H1 (cell line): Measurements from ENCODE around the gene ZNF587B. TPM values are rescaled to one million over a fixed set of nuclear protein-coding genes. Genes with fewer than 3 reads are reported as not detected.

Source experiments
- CTCF ChIA-PET: fragments of 300-600 bp; sonication (Branson Sonifier 250); formaldehyde crosslinking; loops from one replicate; lab custom pipeline; 2021; ENCODE audit not compliant: partially characterized antibody; lab: Charles Lee
- POLR2A ChIA-PET: fragments of 300-600 bp; sonication (Branson Sonifier 250); formaldehyde crosslinking; loops from one replicate; lab custom pipeline; 2021; ENCODE audit warnings: inconsistent platforms; ENCODE audit not compliant: partially characterized antibody; lab: Charles Lee
- DNase-seq, 2 experiments: peaks; one replicate each; pipeline versions ENCODE4 v3.0.0 to v3.0.0-alpha.2; 2010 to 2022; ENCODE audit warnings: low spot score in 2 of 2, low read depth in 1 of 2, mixed read lengths in 1 of 2
- FAIRE-seq: peaks from 2 replicates; lab custom pipeline; 2011; peaks lifted over from hg19 to GRCh38; lab: Jason Lieb, UNC
- H2AFZ ChIP-seq: 2 replicates; pipeline ENCODE4 v1.8.1; 2012; ENCODE audit warnings: low read length, inconsistent platforms
- H2AK5ac ChIP-seq: 2 replicates; pipeline ENCODE4 v1.6.1; 2013; ENCODE audit warnings: low read depth, low read length
- H2BK120ac ChIP-seq: replicated peaks from 2 replicates; pipeline ENCODE3; 2013; ENCODE audit warnings: low read depth, low read length, inconsistent platforms
- H2BK12ac ChIP-seq: 2 replicates; pipeline ENCODE4 v1.6.1; 2013; ENCODE audit warnings: low read depth, low read length
- H2BK15ac ChIP-seq: 2 replicates; pipeline ENCODE4 v1.6.1; 2013; ENCODE audit warnings: low read length
- H2BK20ac ChIP-seq: 2 replicates; pipeline ENCODE4 v1.6.1; 2013; ENCODE audit warnings: low read length
- H2BK5ac ChIP-seq: 2 replicates; pipeline ENCODE4 v1.6.1; 2013; ENCODE audit warnings: low read depth, low read length
- H3K14ac ChIP-seq: 2 replicates; pipeline ENCODE4 v1.6.1; 2013; ENCODE audit warnings: inconsistent platforms; ENCODE audit not compliant: insufficient read length
- H3K18ac ChIP-seq: 2 replicates; pipeline ENCODE4 v1.6.1; 2013; ENCODE audit warnings: low read length; ENCODE audit errors: extremely low read depth
- H3K23ac ChIP-seq: 2 replicates; pipeline ENCODE4 v1.6.1; 2013; ENCODE audit warnings: inconsistent platforms; ENCODE audit not compliant: insufficient read length
- H3K23me2 ChIP-seq: 2 replicates; pipeline ENCODE4 v1.6.1; 2013; ENCODE audit warnings: low read depth, low read length
- H3K27ac ChIP-seq: 2 replicates; pipeline ENCODE4 v1.6.1; 2011; ENCODE audit warnings: low read depth, low read length, inconsistent platforms
- H3K27me3 ChIP-seq, 4 experiments: replicated peaks in 1 of 4; 1 replicate in 1 of 4; 2 replicates in 3 of 4; pipeline versions ENCODE4 v1.6.1 to v1.8.1; 2011 to 2013; ENCODE audit warnings: low read length in 3 of 4, mild to moderate bottlenecking in 3 of 4, inconsistent platforms in 2 of 4, mixed read lengths in 2 of 4, moderate library complexity in 1 of 4; ENCODE audit not compliant: control insufficient read depth in 3 of 4, insufficient read depth in 3 of 4; ENCODE audit errors: extremely low read depth in 1 of 4
- H3K36me3 ChIP-seq, 4 experiments: 2 replicates each; pipeline versions ENCODE4 v1.6.1 to v1.8.1; 2011 to 2013; ENCODE audit warnings: mild to moderate bottlenecking in 4 of 4, low read length in 3 of 4, moderate library complexity in 2 of 4, control low read depth in 1 of 4, inconsistent platforms in 1 of 4; ENCODE audit not compliant: insufficient read depth in 4 of 4, control insufficient read depth in 2 of 4
- H3K4ac ChIP-seq: replicated peaks from 2 replicates; pipeline ENCODE3; 2013; ENCODE audit warnings: low read length, low read depth, mixed read lengths, inconsistent platforms; ENCODE audit not compliant: insufficient read length
- H3K4me1 ChIP-seq, 4 experiments: replicated peaks in 1 of 4; 1 replicate in 1 of 4; 2 replicates in 3 of 4; pipeline versions ENCODE4 v1.6.1 to v1.8.1; 2011 to 2013; ENCODE audit warnings: low read length in 3 of 4, inconsistent platforms in 2 of 4, mixed read lengths in 1 of 4; ENCODE audit not compliant: insufficient read depth in 4 of 4, control insufficient read depth in 3 of 4
- H3K4me2 ChIP-seq, 2 experiments: 2 replicates each; pipeline versions ENCODE4 v1.6.1 to v1.8.1; 2011 to 2013; ENCODE audit warnings: low read depth in 2 of 2, low read length in 2 of 2, control low read depth in 1 of 2, inconsistent platforms in 1 of 2, mild to moderate bottlenecking in 1 of 2; ENCODE audit not compliant: insufficient read depth in 1 of 2
- H3K4me3 ChIP-seq, 4 experiments: fragments of 200-600, 300-600 bp in 1 of 4; sonication (generic), shearing (Covaris generic), sonication (Bioruptor Twin) in 1 of 4; 2 replicates each; pipeline versions ENCODE4 v1.5.1 to v1.8.1; 2011 to 2016; ENCODE audit warnings: low read length in 4 of 4, low read depth in 3 of 4, control low read depth in 2 of 4, inconsistent platforms in 2 of 4, mild to moderate bottlenecking in 2 of 4, mixed read lengths in 1 of 4, moderate library complexity in 1 of 4; ENCODE audit not compliant: insufficient read depth in 2 of 4; ENCODE audit errors: extremely low read depth in 1 of 4
- H3K56ac ChIP-seq: replicated peaks from 2 replicates; pipeline ENCODE3; 2013; ENCODE audit warnings: low read depth, mild to moderate bottlenecking, mixed read lengths, low read length, inconsistent platforms; ENCODE audit not compliant: insufficient read length
- H3K79me1 ChIP-seq: 2 replicates; pipeline ENCODE4 v1.6.1; 2013; ENCODE audit warnings: low read depth, low read length, control low read depth
- H3K79me2 ChIP-seq, 2 experiments: 2 replicates each; pipeline versions ENCODE4 v1.6.1 to v1.8.1; 2012 to 2013; ENCODE audit warnings: low read length in 2 of 2, mild to moderate bottlenecking in 2 of 2, inconsistent platforms in 1 of 2; ENCODE audit not compliant: insufficient read depth in 2 of 2, control insufficient read depth in 1 of 2
- H3K9ac ChIP-seq, 4 experiments: replicated peaks in 1 of 4; 1 replicate in 1 of 4; 2 replicates in 3 of 4; pipeline versions ENCODE4 v1.6.1 to v1.8.1; 2011 to 2013; ENCODE audit warnings: low read depth in 3 of 4, low read length in 3 of 4, control low read depth in 2 of 4, mild to moderate bottlenecking in 2 of 4, moderate library complexity in 2 of 4, inconsistent platforms in 1 of 4; ENCODE audit errors: extremely low read depth in 1 of 4
- H3K9me3 ChIP-seq, 2 experiments: 2 replicates each; pipeline versions ENCODE4 v1.6.1 to v1.8.1; 2012 to 2013; ENCODE audit warnings: mild to moderate bottlenecking in 2 of 2, moderate library complexity in 2 of 2, control low read depth in 1 of 2, inconsistent platforms in 1 of 2, low read depth in 1 of 2, low read length in 1 of 2, mixed read lengths in 1 of 2; ENCODE audit not compliant: insufficient read depth in 2 of 2
- H4K20me1 ChIP-seq, 2 experiments: replicated peaks in 1 of 2; 2 replicates each; pipeline versions ENCODE3 to v1.8.1; 2011 to 2013; ENCODE audit warnings: inconsistent platforms in 2 of 2, low read length in 2 of 2, mild to moderate bottlenecking in 1 of 2; ENCODE audit not compliant: insufficient read depth in 2 of 2, control insufficient read depth in 1 of 2
- H4K5ac ChIP-seq: 2 replicates; pipeline ENCODE4 v1.6.1; 2013; ENCODE audit warnings: low read length, low read depth, mixed read lengths, inconsistent platforms; ENCODE audit not compliant: insufficient read length
- H4K8ac ChIP-seq: 2 replicates; pipeline ENCODE4 v1.8.0; 2013; ENCODE audit warnings: mild to moderate bottlenecking, moderate library complexity, low read length, inconsistent platforms; ENCODE audit not compliant: insufficient read depth; ENCODE audit errors: extremely low read depth
- H4K91ac ChIP-seq: replicated peaks from 2 replicates; pipeline ENCODE3; 2013; ENCODE audit warnings: low read length, mixed read lengths, inconsistent platforms; ENCODE audit not compliant: insufficient read length
- ASH2L ChIP-seq: fragments of 200-600, 300-600 bp; sonication (generic); IDR thresholded peaks from one replicate; pipeline ENCODE4 v1.7.1; 2017; ENCODE audit warnings: low read length
- BRCA1 ChIP-seq: IDR thresholded peaks from 2 replicates; pipeline ENCODE4 v1.6.1; 2012; ENCODE audit warnings: low read depth, low read length, improper control_type of control experiment
- CHD1 ChIP-seq: IDR thresholded peaks from 2 replicates; pipeline ENCODE4 v1.6.1; 2012; ENCODE audit warnings: low read depth, low read length, improper control_type of control experiment
- FOSL1 ChIP-seq: IDR thresholded peaks from 2 replicates; pipeline ENCODE4 v1.6.1; 2011; ENCODE audit warnings: mild to moderate bottlenecking, low read depth, low read length, moderate library complexity; ENCODE audit not compliant: insufficient read depth
- HDAC2 ChIP-seq, 2 experiments: fragments of 300-600 bp in 1 of 2; sonication (generic) in 1 of 2; IDR thresholded peaks; 2 replicates each; pipeline ENCODE4 v1.6.1; 2011 to 2012; ENCODE audit warnings: low read depth in 2 of 2, low read length in 2 of 2, mild to moderate bottlenecking in 2 of 2, moderate library complexity in 2 of 2, borderline replicate concordance in 1 of 2, inconsistent platforms in 1 of 2
- NRF1 ChIP-seq: IDR thresholded peaks from 2 replicates; pipeline ENCODE4 v1.6.1; 2011; ENCODE audit warnings: mild to moderate bottlenecking, low read depth, low read length, improper control_type of control experiment
- RXRA ChIP-seq: IDR thresholded peaks from 2 replicates; pipeline ENCODE4 v1.6.1; 2011; ENCODE audit warnings: low read depth, mild to moderate bottlenecking, low read length, moderate library complexity; ENCODE audit not compliant: insufficient read depth
- WGBS, 2 experiments: shearing (Covaris generic) in 1 of 2; methylation state at CpG; one replicate each; pipeline versions ENCODE4 v1.1.6 to v1.1.7; 2013 to 2015; ENCODE audit warnings: low lambda C conversion rate in 2 of 2, mixed read lengths in 2 of 2, inconsistent platforms in 1 of 2, low coverage in 1 of 2, missing lambda C conversion rate in 1 of 2; ENCODE audit not compliant: insufficient replicate concordance in 2 of 2, insufficient coverage in 1 of 2, insufficient read length in 1 of 2; ENCODE audit errors: extremely low coverage in 1 of 2, missing lambda C conversion rate in 1 of 2; 5-methylcytosine and 5-hydroxymethylcytosine counted together
- polyA plus RNA-seq, 7 experiments: library from polyadenylated mRNA; depleted of rRNA in 3 of 7; stranded (reverse) in 5 of 7; unstranded in 2 of 7; fragments of >200 nt in 5 of 7; fragments of 200-250 nt in 2 of 7; gene quantifications; 1 replicate in 5 of 7; 2 replicates in 1 of 7; 4 replicates in 1 of 7; pipeline versions ENCODE4 v1.2.1 to v1.2.3, GENCODE V29; 2011 to 2013; ENCODE audit warnings: missing spikeins in 2 of 7, mixed read lengths in 2 of 7
- total RNA-seq: library from RNA; stranded (reverse); fragmentation: NEBNext Ultra II Directional; extraction: Animal tissue kit (Norgen Biotek cat#: 25700); gene quantifications from 2 replicates; pipeline ENCODE4 v1.2.1, GENCODE V29; 2021
- TF ChIP-seq, protein P1 (sequence below), 3 experiments: IDR thresholded peaks; 1 replicate in 2 of 3; 2 replicates in 1 of 3; pipeline versions ENCODE4 v1.5.1 to v1.6.1; 2011; ENCODE audit warnings: low read length in 3 of 3, mild to moderate bottlenecking in 3 of 3, inconsistent platforms in 2 of 3, low read depth in 1 of 3, moderate library complexity in 1 of 3; ENCODE audit not compliant: insufficient read depth in 1 of 3; ENCODE audit errors: control extremely low read depth in 1 of 3

The ZNF587B gene
- total and polyA plus RNA-seq, 2 of the 8 experiments (the other 6 are each of a cell fraction or from before 2014, with no cell fraction given): 13.8 to 60.1 TPM

DNA sequence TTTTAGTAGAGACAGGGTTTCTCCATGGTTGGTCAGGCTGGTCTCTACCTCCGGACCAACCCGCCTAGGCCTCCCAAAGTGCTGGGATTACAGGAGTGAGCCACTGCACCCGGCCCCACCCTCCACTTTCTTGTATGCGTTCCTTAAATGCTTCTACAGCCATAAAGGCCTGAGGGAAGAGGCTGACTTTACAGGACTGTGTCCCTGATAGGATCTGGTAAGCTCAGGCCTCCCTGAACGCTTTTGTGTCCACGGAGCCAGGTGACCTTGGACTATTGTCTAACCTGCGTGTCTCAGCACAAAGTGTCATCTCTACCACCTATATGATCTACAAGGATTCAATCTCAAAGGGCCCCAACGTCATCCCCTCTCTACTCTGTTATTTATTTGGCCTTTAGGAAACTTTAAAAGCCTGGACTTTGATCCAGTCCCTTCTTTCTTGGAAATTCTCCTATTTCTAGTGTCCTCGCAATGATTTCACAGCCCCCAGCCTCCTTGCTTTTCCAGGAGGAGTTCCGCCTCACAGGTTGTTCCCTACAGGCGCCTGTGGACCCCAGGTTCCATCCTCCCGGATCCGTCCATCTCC lies 16.1 kb upstream of the ZNF587B start:
- H2BK12ac ChIP-seq: no peak overlapping the region
- no peak overlapping the region for H4K5ac ChIP-seq
- H4K20me1 ChIP-seq: peaks cover 0 to 6% of the 10 kb centered on the region in 2 experiments
- no peak overlapping the region for H3K56ac ChIP-seq
- H3K79me2 ChIP-seq: peaks cover 0 to 8% of the 10 kb centered on the region in 2 experiments; a peak in 2 of 4 replicates
- no peak overlapping the region for H4K8ac ChIP-seq
- H2AK5ac ChIP-seq: no peak overlapping the region
- peaks cover 4% of the 10 kb centered on the region for H3K23me2 ChIP-seq
- H2BK20ac ChIP-seq: no peak overlapping the region
- H3K27ac ChIP-seq: no peak overlapping the region; the same call in 1 of the 2 replicates
- POLR2A ChIA-PET: interaction anchor here (0.7 to 3.5 kb wide), 5 partner anchors 9 to 105 kb away, joined by 3 to 36 read pairs (median 6); partner anchors contain the start of genes ZNF154 and ZNF586
- peak overlapping the region; percentile 84 to 99 (median 87) for H3K4me3 ChIP-seq
- peak overlapping the region; percentile 12; the same call in 1 of the 2 replicates for H2BK5ac ChIP-seq
- no peak overlapping the region for H3K4ac ChIP-seq
- FAIRE-seq (no peak), DNase-seq (no peak)
- H2BK120ac ChIP-seq: no peak overlapping the region
- H2AFZ ChIP-seq: 0 out of 2 replicates have a peak overlapping the region, but pooled peaks have one; percentile 34
- H3K4me2 ChIP-seq: peak overlapping the region; percentile 90 to 94
- H4K91ac ChIP-seq: no peak overlapping the region
- no peaks in the 10 kb centered on the region for H3K9me3 ChIP-seq
- no peak overlapping the region for H2BK15ac ChIP-seq
- H3K27me3 ChIP-seq: no peaks in the 10 kb centered on the region
- H3K36me3 ChIP-seq: peaks cover 2 to 14% (median 7%) of the 10 kb centered on the region in 4 experiments; a peak in 5 of 8 replicates
- H3K18ac ChIP-seq: no peak overlapping the region
- no peak overlapping the region for H3K14ac ChIP-seq
- H3K23ac ChIP-seq: no peak overlapping the region
- 30% methylated on average over 12 of the region's 13 CpGs; no CpG with 5 or more reads in 1 of the 2 experiments for WGBS, 2 experiments
- CTCF ChIA-PET: interaction anchor here (0.6 to 1.6 kb wide), 3 partner anchors 17 to 89 kb away, joined by 3 to 4 read pairs (median 3); no protein-coding TSS in a partner anchor
- H3K9ac ChIP-seq: peak overlapping the region; percentile 85 to 94 (median 90)
- peaks cover 0 to 4% (median 3%) of the 10 kb centered on the region in 4 experiments; a peak in 5 of 7 replicates for H3K4me1 ChIP-seq
- H3K79me1 ChIP-seq: 0 out of 2 replicates have a peak, but pooled peaks cover 2% of the 10 kb centered on the region
- no peak for TF ChIP-seq NRF1
- TF ChIP-seq, protein P1, sequence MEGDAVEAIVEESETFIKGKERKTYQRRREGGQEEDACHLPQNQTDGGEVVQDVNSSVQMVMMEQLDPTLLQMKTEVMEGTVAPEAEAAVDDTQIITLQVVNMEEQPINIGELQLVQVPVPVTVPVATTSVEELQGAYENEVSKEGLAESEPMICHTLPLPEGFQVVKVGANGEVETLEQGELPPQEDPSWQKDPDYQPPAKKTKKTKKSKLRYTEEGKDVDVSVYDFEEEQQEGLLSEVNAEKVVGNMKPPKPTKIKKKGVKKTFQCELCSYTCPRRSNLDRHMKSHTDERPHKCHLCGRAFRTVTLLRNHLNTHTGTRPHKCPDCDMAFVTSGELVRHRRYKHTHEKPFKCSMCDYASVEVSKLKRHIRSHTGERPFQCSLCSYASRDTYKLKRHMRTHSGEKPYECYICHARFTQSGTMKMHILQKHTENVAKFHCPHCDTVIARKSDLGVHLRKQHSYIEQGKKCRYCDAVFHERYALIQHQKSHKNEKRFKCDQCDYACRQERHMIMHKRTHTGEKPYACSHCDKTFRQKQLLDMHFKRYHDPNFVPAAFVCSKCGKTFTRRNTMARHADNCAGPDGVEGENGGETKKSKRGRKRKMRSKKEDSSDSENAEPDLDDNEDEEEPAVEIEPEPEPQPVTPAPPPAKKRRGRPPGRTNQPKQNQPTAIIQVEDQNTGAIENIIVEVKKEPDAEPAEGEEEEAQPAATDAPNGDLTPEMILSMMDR (IDR thresholded peaks at IDR 0.05; ENCODE audit: control extremely low read depth in 1 of 3, insufficient read depth in 1 of 3, low read depth in 1 of 3, low read length in 3 of 3): no peak
- TF ChIP-seq CHD1: no peak
- no peak for TF ChIP-seq BRCA1
- no peak for TF ChIP-seq ASH2L
- TF ChIP-seq HDAC2 (IDR thresholded peaks at IDR 0.05; ENCODE audit: borderline replicate concordance in 1 of 2, low read depth in 2 of 2, low read length in 2 of 2): no peak
- no peak for TF ChIP-seq FOSL1
- TF ChIP-seq RXRA: no peak
